NCI-H187 treated with DMSO at 0.1 percent for 48 hours (cell line): Measurements from ENCODE around the gene TPPP2.

ENCODE experiments used
- DNase-seq: peaks from one replicate; lab custom pipeline; 2025; lab: John Stamatoyannopoulos, UW

The TPPP2 gene

GRCh38 chr14:21017528-21018245 lies 12.3 kb upstream of the TPPP2 start:
- DNase-seq = no peak

- no peak for DNase-seq
Observed at GRCh38 chr14:21018286-21018685, 11.7 kb upstream of the TPPP2 start.

GRCh38 chr14:21018781-21019180 lies 11.2 kb upstream of the TPPP2 start:
- DNase-seq = no peak

GRCh38 chr14:21019366-21019765 lies 10.7 kb upstream of the TPPP2 start:
- DNase-seq = no peak

GRCh38 chr14:21020977-21021545 lies 9.0 kb upstream of the TPPP2 start:
- DNase-seq = no peak

- DNase-seq = no peak
Observed at GRCh38 chr14:21022686-21023085, 7.3 kb upstream of the TPPP2 start.

- no peak for DNase-seq
Observed at GRCh38 chr14:21023174-21023573, 6.8 kb upstream of the TPPP2 start.

GRCh38 chr14:21023817-21024584 lies 6.0 kb upstream of the TPPP2 start:
- no peak for DNase-seq

- DNase-seq = no peak
Observed at GRCh38 chr14:21024585-21025370, 5.2 kb upstream of the TPPP2 start, which contains the start of gene NDRG2. TSS of gene NDRG2 (minus strand) at chr14:21025061. CDS start at chr14:21023315, 1,746 bp downstream.

GRCh38 chr14:21025371-21026273 lies 4.4 kb upstream of the TPPP2 start:
- DNase-seq = no peak

- no peak for DNase-seq
Observed at GRCh38 chr14:21026274-21026987, 3.6 kb upstream of the TPPP2 start.

GRCh38 chr14:21026988-21027315 lies 3.1 kb upstream of the TPPP2 start:
- DNase-seq = no peak

GRCh38 chr14:21030531-21030930 lies 514 bp downstream of the TPPP2 start:
- DNase-seq = no peak

GRCh38 chr14:21032326-21033132 lies 2.5 kb downstream of the TPPP2 start:
- DNase-seq = no peak

- DNase-seq = no peak
Observed at GRCh38 chr14:21033133-21033698, 3.2 kb downstream of the TPPP2 start.

GRCh38 chr14:21034707-21035106 lies 4.7 kb downstream of the TPPP2 start, which contains the start of gene RNASE13:
TSS of gene RNASE13 (minus strand) at chr14:21034807. CDS start at chr14:21034288, 519 bp downstream.
- DNase-seq = no peak

- DNase-seq = no peak
Observed at GRCh38 chr14:21036751-21037150, 6.7 kb downstream of the TPPP2 start.

- DNase-seq = no peak
Observed at GRCh38 chr14:21037156-21037555, 7.1 kb downstream of the TPPP2 start.
